Glomerular endothelial cell (primary cell): ENCODE data around the gene CRADD. TPM values are rescaled to one million over a fixed set of nuclear protein-coding genes. Genes with fewer than 3 reads are reported as not detected.

Experiments used
- DNase-seq: peaks from one replicate; pipeline ENCODE4 v3.0.0-alpha.2; 2011; ENCODE audit warnings: low read depth, low spot score; ENCODE audit errors: extremely low read depth
- total RNA-seq: library from RNA; depleted of rRNA; stranded (reverse); fragments of >200 nt; gene quantifications from 2 replicates; pipeline ENCODE4 v1.2.3, GENCODE V29; 2015

The CRADD gene
- total RNA-seq, 1 donor from 2014 or later, result 21.1 TPM

- no peak for DNase-seq
Observed at GRCh38 chr12:93802698-93803423, 125.7 kb downstream of the CRADD start.

- DNase-seq, result no peak
Observed at GRCh38 chr12:93803424-93803807, 126.2 kb downstream of the CRADD start.

GRCh38 chr12:93804392-93805179 is 127.4 kb downstream of the CRADD start:
- DNase-seq, result no peak

GRCh38 chr12:93805736-93806141 is 128.6 kb downstream of the CRADD start:
- no peak for DNase-seq

- DNase-seq, result no peak
Observed at GRCh38 chr12:93807354-93807753, 130.2 kb downstream of the CRADD start.

- DNase-seq, result no peak
Observed at GRCh38 chr12:93808169-93808899, 131.2 kb downstream of the CRADD start.

GRCh38 chr12:93812626-93813025 is 135.5 kb downstream of the CRADD start:
- no peak for DNase-seq

- no peak for DNase-seq
Observed at GRCh38 chr12:93813186-93813585, 136.0 kb downstream of the CRADD start.

- no peak for DNase-seq
Observed at GRCh38 chr12:93813972-93814821, 137.0 kb downstream of the CRADD start.

- no peak for DNase-seq
Observed at GRCh38 chr12:93818488-93819049, 141.4 kb downstream of the CRADD start.

GRCh38 chr12:93819050-93819491 is 141.9 kb downstream of the CRADD start:
- no peak for DNase-seq

GRCh38 chr12:93823616-93824391 is 146.6 kb downstream of the CRADD start:
- DNase-seq, result no peak

GRCh38 chr12:93824514-93825500 is 147.6 kb downstream of the CRADD start:
- no peak for DNase-seq

- DNase-seq, result no peak
Observed at GRCh38 chr12:93825501-93825888, 148.3 kb downstream of the CRADD start.

- DNase-seq, result no peak
Observed at GRCh38 chr12:93825931-93826555, 148.9 kb downstream of the CRADD start.

GRCh38 chr12:93827179-93827578 is 150.0 kb downstream of the CRADD start:
- DNase-seq, result no peak

- DNase-seq, result no peak
Observed at GRCh38 chr12:93827669-93828068, 150.5 kb downstream of the CRADD start.

GRCh38 chr12:93829016-93829415 is 151.8 kb downstream of the CRADD start:
- no peak for DNase-seq
